NCI-H524 (cell line): ENCODE data around the gene MCOLN2.
"Not testable (repeated sequence)": the region's sequence is repeated elsewhere in the genome, so short reads cannot be mapped to it uniquely, and the experiment has no call there.

ENCODE experiments used
- DNase-seq, 2 experiments: peaks; one replicate each; lab custom pipeline; 2025; lab: John Stamatoyannopoulos, UW

MCOLN2 gene

GRCh38 chr1:84996846-84997666 lies at the start of gene MCOLN2:
MCOLN2 (minus strand) TSS chr1:84997113; CDS start chr1:84996872, 241 bp downstream.
- DNase-seq: peak; percentile 27 to 58

- DNase-seq: no peak
Observed at GRCh38 chr1:85042413-85042812, 45.5 kb upstream of the MCOLN2 start.

GRCh38 chr1:85041793-85042192 lies 44.9 kb upstream of the MCOLN2 start:
- no peak for DNase-seq

- no peak for DNase-seq
Observed at GRCh38 chr1:85033221-85033620, 36.3 kb upstream of the MCOLN2 start.

GRCh38 chr1:85030536-85030935 lies 33.6 kb upstream of the MCOLN2 start:
- no peak for DNase-seq

- DNase-seq: no peak
Observed at GRCh38 chr1:85028151-85028550, 31.2 kb upstream of the MCOLN2 start.

GRCh38 chr1:85027242-85027983 lies 30.5 kb upstream of the MCOLN2 start:
- DNase-seq: peak in 1 of 2 experiments; percentile 3

GRCh38 chr1:85025940-85026339 lies 29.0 kb upstream of the MCOLN2 start:
- DNase-seq: no peak

GRCh38 chr1:85024736-85025135 lies 27.8 kb upstream of the MCOLN2 start:
- no peak for DNase-seq

- DNase-seq: no peak
Observed at GRCh38 chr1:85022700-85023099, 25.8 kb upstream of the MCOLN2 start.

GRCh38 chr1:85019994-85020393 lies 23.1 kb upstream of the MCOLN2 start:
- DNase-seq: no peak

GRCh38 chr1:85015826-85016225 lies 18.9 kb upstream of the MCOLN2 start:
- DNase-seq: no peak

- DNase-seq: not testable (repeated sequence)
Observed at GRCh38 chr1:85005641-85006040, 8.7 kb upstream of the MCOLN2 start.

GRCh38 chr1:85001742-85002141 lies 4.8 kb upstream of the MCOLN2 start:
- DNase-seq: no peak

- DNase-seq: no peak
Observed at GRCh38 chr1:84998642-84999280, 1.8 kb upstream of the MCOLN2 start.

- DNase-seq: peak in 1 of 2 experiments; percentile 25
Observed at GRCh38 chr1:84997667-84998600, 1.0 kb upstream of the MCOLN2 start.

- DNase-seq: no peak
Observed at GRCh38 chr1:84995484-84996334, 1.2 kb downstream of the MCOLN2 start.

- DNase-seq: no peak
Observed at GRCh38 chr1:84991097-84991920, 5.6 kb downstream of the MCOLN2 start.

GRCh38 chr1:84988588-84988987 lies 8.3 kb downstream of the MCOLN2 start:
- DNase-seq: no peak

GRCh38 chr1:84986561-84986960 lies 10.4 kb downstream of the MCOLN2 start:
- DNase-seq: not testable (repeated sequence)
